Measurements from ENCODE around the gene HES7. TPM values are rescaled to one million over a fixed set of nuclear protein-coding genes. Genes with fewer than 3 reads are reported as not detected.

HES7 gene
- polyA plus RNA-seq, 2 of the 4 experiments (the other 2 are of a cell fraction), result 0.56 to 0.72 TPM

DNA sequence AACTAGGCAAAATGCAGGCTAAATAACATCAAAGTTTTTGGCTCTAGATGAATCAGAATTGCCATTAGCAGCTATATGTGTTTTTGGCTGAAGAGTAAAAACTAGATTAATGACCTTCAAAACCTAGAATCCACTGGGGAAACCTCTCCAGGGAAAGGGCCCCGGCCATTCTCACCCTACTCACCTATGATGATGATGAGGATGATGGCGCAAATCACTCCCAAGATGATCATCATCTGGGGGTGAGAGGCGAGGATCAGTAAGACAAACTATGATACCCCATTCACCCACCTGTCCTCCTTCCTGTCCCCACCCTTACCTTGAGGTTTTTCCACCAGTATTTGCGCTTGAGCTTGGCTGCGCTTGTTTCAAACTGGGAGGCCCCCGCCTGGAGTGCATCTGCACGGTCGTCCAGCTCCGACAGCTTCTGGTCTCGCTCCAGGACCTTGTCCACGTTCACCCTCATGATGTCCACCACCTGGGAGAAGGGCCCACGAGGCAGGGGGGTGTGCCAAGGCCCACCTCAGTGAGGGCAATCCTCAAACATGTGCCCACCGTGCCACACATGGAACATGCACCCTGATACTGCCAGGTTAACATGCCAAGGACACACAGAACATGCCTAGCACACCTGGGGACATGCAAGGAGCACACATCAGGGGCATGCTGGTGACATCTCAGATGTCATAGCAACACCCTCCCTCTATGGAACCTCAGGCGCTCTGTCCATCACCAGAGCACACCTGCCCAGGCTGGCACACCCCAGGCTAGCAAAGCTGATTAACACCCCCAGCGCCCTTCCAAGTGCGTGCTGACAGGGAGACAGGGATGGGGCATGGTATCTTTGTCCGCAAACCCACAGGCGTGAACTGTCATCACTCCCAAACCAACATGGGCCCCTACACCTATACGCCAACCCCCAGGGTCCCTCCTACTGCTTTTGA, 37.7 kb upstream of the HES7 start:
- ATAC-seq (no peak), DNase-seq (ENCODE audit: low read depth in 1 of 2, low spot score in 1 of 2) (no peak), FAIRE-seq (no peak)
- Histone ChIP-seq H3K4me3 (peak overlapping the region; percentile 65), H3K4me2 (peak overlapping the region; percentile 85), H3K27ac (peak overlapping the region; percentile 92 to 98), H3K4me1 (peaks cover 42% of the 10 kb centered on the region), H3K9me3 (no peaks in the 10 kb centered on the region)
- 79% methylated on average over 19 of the region's 19 CpGs for WGBS (ENCODE audit: missing lambda C conversion rate)
- no peak for TF ChIP-seq MYC (IDR thresholded peaks at IDR 0.05; ENCODE audit: borderline replicate concordance, low read length)
- TF ChIP-seq, protein P1, sequence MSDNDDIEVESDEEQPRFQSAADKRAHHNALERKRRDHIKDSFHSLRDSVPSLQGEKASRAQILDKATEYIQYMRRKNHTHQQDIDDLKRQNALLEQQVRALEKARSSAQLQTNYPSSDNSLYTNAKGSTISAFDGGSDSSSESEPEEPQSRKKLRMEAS (IDR thresholded peaks at IDR 0.05), result no peak
- no peak for TF ChIP-seq BHLHE40 (IDR thresholded peaks at IDR 0.05; ENCODE audit: low read depth, low read length)
- no peak for TF ChIP-seq NFE2L2 (conservative IDR thresholded peaks at IDR 0.05; ENCODE audit: low read length)
- TF ChIP-seq KDM5A (IDR thresholded peaks at IDR 0.05), result no peak
- TF ChIP-seq ATOH8 (CRISPR knock-in tag; IDR thresholded peaks at IDR 0.05; ENCODE audit: low read depth), result no peak
- no peak for TF ChIP-seq PHF8 (IDR thresholded peaks at IDR 0.05; ENCODE audit: borderline replicate concordance, low read depth)
- no peak for TF ChIP-seq EHMT2 (IDR thresholded peaks at IDR 0.05; ENCODE audit: low read depth)
- ChIA-PET CTCF (interaction anchor here (0.5 to 19.5 kb wide), 13 partner anchors 11 to 335 kb away, joined by 3 to 601 read pairs (median 4); partner anchors contain the start of genes ALOXE3 and HES7), POLR2A (interaction anchor here (1.0 to 2.7 kb wide), 2 partner anchors 12 to 25 kb away, joined by 3 to 13 read pairs; no protein-coding TSS in a partner anchor)

DNA sequence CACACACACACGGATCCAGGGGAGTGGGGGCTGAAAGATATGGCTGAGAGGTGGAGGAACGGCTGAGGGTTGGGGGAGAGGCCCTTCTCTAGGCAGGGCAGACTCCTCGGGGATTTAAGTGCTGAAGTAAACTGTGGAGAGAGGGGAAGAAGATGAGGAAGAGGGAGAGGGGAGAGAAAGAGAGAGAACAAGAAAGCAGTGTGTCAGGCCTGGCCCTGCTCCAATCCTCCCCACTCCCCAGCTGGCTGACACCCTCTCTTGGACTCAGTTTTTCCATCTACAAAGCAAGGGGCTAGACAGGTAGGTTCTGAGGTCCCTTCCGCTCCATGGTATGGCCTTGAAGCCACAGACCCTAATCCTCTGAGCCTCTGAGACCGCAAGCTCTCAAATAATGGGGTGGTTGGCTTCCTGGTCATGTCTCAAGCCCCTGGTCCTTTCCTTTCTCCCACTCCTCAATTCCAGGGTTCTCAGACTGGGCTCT, 36.9 kb upstream of the HES7 start:
- CTCF ChIA-PET, result interaction anchor here (0.7 to 19.5 kb wide), 12 partner anchors 12 to 101 kb away, joined by 3 to 601 read pairs (median 4); partner anchors contain the start of genes ALOXE3 and HES7
- no peak for ATAC-seq
- FAIRE-seq, result no peak
- no peak for DNase-seq (ENCODE audit: low read depth in 1 of 2, low spot score in 1 of 2)
- POLR2A ChIA-PET, result interaction anchor here (1.0 to 2.7 kb wide), 2 partner anchors 12 to 25 kb away, joined by 3 to 13 read pairs; no protein-coding TSS in a partner anchor
- no peak for TF ChIP-seq ESRRA (IDR thresholded peaks at IDR 0.05; ENCODE audit: borderline replicate concordance, low read length)
- no peak for TF ChIP-seq CTCF (IDR thresholded peaks at IDR 0.05)
- no peak for TF ChIP-seq CHD4 (IDR thresholded peaks at IDR 0.05; ENCODE audit: borderline replicate concordance)
- no peak for TF ChIP-seq HOXA7 (CRISPR knock-in tag; IDR thresholded peaks at IDR 0.05)
- TF ChIP-seq PHF8 (IDR thresholded peaks at IDR 0.05; ENCODE audit: borderline replicate concordance, low read depth), result no peak
- no peak for TF ChIP-seq POLR2AphosphoS2 (conservative IDR thresholded peaks at IDR 0.05; ENCODE audit: low read length)
- no peak for TF ChIP-seq RCOR1 (IDR thresholded peaks at IDR 0.05; ENCODE audit: low read depth, low read length)
- TF ChIP-seq, protein P2, sequence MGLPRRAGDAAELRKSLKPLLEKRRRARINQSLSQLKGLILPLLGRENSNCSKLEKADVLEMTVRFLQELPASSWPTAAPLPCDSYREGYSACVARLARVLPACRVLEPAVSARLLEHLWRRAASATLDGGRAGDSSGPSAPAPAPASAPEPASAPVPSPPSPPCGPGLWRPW (IDR thresholded peaks at IDR 0.05), result no peak
- 64% methylated on average over 5 of the region's 5 CpGs for WGBS (ENCODE audit: missing lambda C conversion rate)
- Histone ChIP-seq H3K4me3 (no peak overlapping the region; the same call in 2 of the 3 replicates), H3K4me1 (peaks cover 44% of the 10 kb centered on the region), H3K27ac (no peak overlapping the region), H3K4me2 (peak overlapping the region; percentile 85; the same call in 2 of the 3 replicates), H3K9me3 (no peaks in the 10 kb centered on the region)

DNA sequence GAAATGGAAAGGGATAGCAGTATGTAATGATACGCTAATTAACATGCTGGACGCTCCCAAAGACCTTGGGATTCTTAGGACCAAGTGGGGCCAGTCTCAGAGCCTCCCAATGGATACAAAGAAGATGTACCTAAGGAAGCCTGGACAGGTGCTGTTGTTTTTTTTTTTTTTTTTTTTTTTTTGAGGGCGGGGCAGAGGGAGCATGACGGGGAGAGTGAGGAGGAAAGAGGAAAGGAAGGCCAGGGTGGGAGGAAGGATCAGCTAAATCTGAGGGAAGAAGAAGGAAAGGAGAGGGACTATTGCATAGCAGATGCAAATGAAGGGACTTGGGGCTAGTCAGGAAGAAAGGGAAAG, 36.3 kb upstream of the HES7 start:
- 70% methylated on average over 4 of the region's 4 CpGs for WGBS (ENCODE audit: missing lambda C conversion rate)
- POLR2A ChIA-PET, result interaction anchor here (2.7 kb wide), 1 partner anchor 13 kb away, joined by 13 read pairs; no protein-coding TSS in a partner anchor
- TF ChIP-seq BHLHE40 (IDR thresholded peaks at IDR 0.05; ENCODE audit: low read depth, low read length) (no peak), BCL3 (IDR thresholded peaks at IDR 0.05) (no peak), GATA3 (IDR thresholded peaks at IDR 0.05; ENCODE audit: borderline replicate concordance) (no peak), EHF (CRISPR knock-in tag; IDR thresholded peaks at IDR 0.05) (no peak), RNF2 (IDR thresholded peaks at IDR 0.05; ENCODE audit: borderline replicate concordance, low read depth) (no peak), MAZ (IDR thresholded peaks at IDR 0.05; ENCODE audit: borderline replicate concordance, low read depth, low read length) (no peak), ESRRA (IDR thresholded peaks at IDR 0.05; ENCODE audit: borderline replicate concordance, low read length) (no peak), POLR2A (IDR thresholded peaks at IDR 0.05; ENCODE audit: low read length) (no peak), JUN (IDR thresholded peaks at IDR 0.05) (no peak), NFE2L2 (conservative IDR thresholded peaks at IDR 0.05; ENCODE audit: low read length) (no peak), PHF8 (IDR thresholded peaks at IDR 0.05; ENCODE audit: borderline replicate concordance, low read depth) (no peak), EHMT2 (IDR thresholded peaks at IDR 0.05; ENCODE audit: low read depth) (no peak), RARB (CRISPR knock-in tag; IDR thresholded peaks at IDR 0.05) (no peak)
- TF ChIP-seq, protein P2 (IDR thresholded peaks at IDR 0.05), result no peak
- TF ChIP-seq, protein P1 (IDR thresholded peaks at IDR 0.05), result no peak

More for the DNA sequence above, 36.3 kb upstream of the HES7 start:
- H3K4me3 ChIP-seq, result no peak overlapping the region
- H3K4me1 ChIP-seq, result peaks cover 49% of the 10 kb centered on the region
- H3K9me3 ChIP-seq, result no peaks in the 10 kb centered on the region
- no peak overlapping the region for H3K4me2 ChIP-seq
- no peak for DNase-seq (ENCODE audit: low read depth in 1 of 2, low spot score in 1 of 2)
- CTCF ChIA-PET, result interaction anchor here (1.1 to 19.5 kb wide), 9 partner anchors 13 to 100 kb away, joined by 3 to 601 read pairs (median 5); partner anchors contain the start of genes ALOXE3 and HES7
- no peak for FAIRE-seq
- ATAC-seq, result no peak
- no peak overlapping the region for H3K27ac ChIP-seq

Measured in A549 (cell line).